Lower lobe of right lung (tissue), 2 donors: ENCODE results near the gene ADAMTS2. TPM values are rescaled to one million over a fixed set of nuclear protein-coding genes. Genes with fewer than 3 reads are reported as not detected.

Experiments
- ATAC-seq, 2 donors: fragments of 200-7000 bp; cut with Tn5 transposase; one replicate each; pipeline ENCODE4 v1.9.1; 2020 to 2022; ENCODE audit warnings: mild to moderate bottlenecking in 2 of 2, moderate library complexity in 2 of 2
- DNase-seq: peaks from one replicate; pipeline ENCODE4 v3.0.0-alpha.2; 2020
- H3K27ac ChIP-seq: fragments of 200-600 bp; one replicate; pipeline ENCODE4 v1.8.0; 2022
- H3K27me3 ChIP-seq: fragments of 200-600 bp; one replicate; pipeline ENCODE4 v1.8.0; 2022; ENCODE audit warnings: low read depth
- H3K36me3 ChIP-seq: fragments of 200-600 bp; one replicate; pipeline ENCODE4 v1.8.0; 2022; ENCODE audit warnings: mild to moderate bottlenecking
- H3K4me1 ChIP-seq: fragments of 200-600 bp; one replicate; pipeline ENCODE4 v1.8.0; 2022
- H3K4me3 ChIP-seq: fragments of 200-600 bp; one replicate; pipeline ENCODE4 v1.8.0; 2022; ENCODE audit warnings: mild to moderate bottlenecking
- H3K9me3 ChIP-seq: fragments of 200-600 bp; one replicate; pipeline ENCODE4 v1.8.0; 2022
- CTCF ChIP-seq: fragments of 200-600 bp; IDR thresholded peaks from one replicate; pipeline ENCODE4 v1.8.0; 2022; ENCODE audit warnings: antibody characterized with exemption, mild to moderate bottlenecking
- intact Hi-C: fragments of 100-400 bp; cut with DNase I; formaldehyde crosslinking; loops from one replicate; pipeline ENCODE4 v1.11.0; 2022
- total RNA-seq: library from RNA; stranded (reverse); fragmentation: NEBNext Ultra II Directional; extraction: Animal tissue kit (Norgen Biotek cat#: 25700); gene quantifications from one replicate; pipeline ENCODE4 v1.2.1, GENCODE V29; 2021
- donor health status: DM: no; HTN: yes; CAD: no; lungs with severe emphysema.

Gene ADAMTS2
- total RNA-seq, 1 donor from 2014 or later: 13.0 TPM

- Histone ChIP-seq H3K9me3 (no peaks in the 10 kb centered on the region), H3K27me3 (peaks cover 15% of the 10 kb centered on the region), H3K4me1 (no peaks in the 10 kb centered on the region), H3K36me3 (no peaks in the 10 kb centered on the region), H3K27ac (no peak overlapping the region), H3K4me3 (no peak overlapping the region)
- no peak for ATAC-seq
- no peak for DNase-seq
- intact Hi-C loops: no loop called here
- no peak for TF ChIP-seq CTCF
Measured at GRCh38 chr5:179333796-179334761, 11.2 kb downstream of the ADAMTS2 start.

- H3K4me1 ChIP-seq: no peaks in the 10 kb centered on the region
- no peaks in the 10 kb centered on the region for H3K9me3 ChIP-seq
- ATAC-seq: peak in 1 of 2 donors; percentile 17
- DNase-seq: no peak
- no peak for TF ChIP-seq CTCF
- no peak overlapping the region for H3K4me3 ChIP-seq
- H3K27ac ChIP-seq: no peak overlapping the region
- H3K36me3 ChIP-seq: no peaks in the 10 kb centered on the region
- peaks cover 14% of the 10 kb centered on the region for H3K27me3 ChIP-seq
- intact Hi-C loops: no loop called here
Measured at GRCh38 chr5:179332741-179333290, 12.4 kb downstream of the ADAMTS2 start.

- intact Hi-C loops: no loop called here
Measured at GRCh38 chr5:179331591-179332375, 13.5 kb downstream of the ADAMTS2 start.

GRCh38 chr5:179330186-179330900 lies 14.9 kb downstream of the ADAMTS2 start:
- no peak for TF ChIP-seq CTCF
- Histone ChIP-seq H3K9me3 (no peaks in the 10 kb centered on the region), H3K4me3 (no peak overlapping the region), H3K27me3 (no peaks in the 10 kb centered on the region), H3K4me1 (no peaks in the 10 kb centered on the region), H3K36me3 (no peaks in the 10 kb centered on the region), H3K27ac (no peak overlapping the region)
- ATAC-seq (no peak), DNase-seq (peak; percentile 22)
- intact Hi-C loops: no loop called here

More at GRCh38 chr5:179331591-179332375, 13.5 kb downstream of the ADAMTS2 start:
- H3K9me3 ChIP-seq: no peaks in the 10 kb centered on the region
- no peaks in the 10 kb centered on the region for H3K4me1 ChIP-seq
- no peak for ATAC-seq
- no peaks in the 10 kb centered on the region for H3K36me3 ChIP-seq
- no peak overlapping the region for H3K4me3 ChIP-seq
- H3K27ac ChIP-seq: no peak overlapping the region
- H3K27me3 ChIP-seq: peaks cover 7% of the 10 kb centered on the region
- DNase-seq: no peak
- no peak for TF ChIP-seq CTCF

GRCh38 chr5:179328291-179328690 lies 17.0 kb downstream of the ADAMTS2 start:
- no peaks in the 10 kb centered on the region for H3K4me1 ChIP-seq
- no peak overlapping the region for H3K4me3 ChIP-seq
- DNase-seq (peak; percentile 16), ATAC-seq (no peak)
- no peaks in the 10 kb centered on the region for H3K9me3 ChIP-seq
- H3K27me3 ChIP-seq: no peaks in the 10 kb centered on the region
- intact Hi-C loops: no loop called here
- no peak overlapping the region for H3K27ac ChIP-seq
- TF ChIP-seq CTCF: no peak
- H3K36me3 ChIP-seq: no peaks in the 10 kb centered on the region
